ENCODE measurements around the gene HIVEP3. TPM values are rescaled to one million over a fixed set of nuclear protein-coding genes. Genes with fewer than 3 reads are reported as not detected.

HIVEP3 gene
- total RNA-seq, 2 donors from 2014 or later: 4.7 to 5.8 TPM

DNA sequence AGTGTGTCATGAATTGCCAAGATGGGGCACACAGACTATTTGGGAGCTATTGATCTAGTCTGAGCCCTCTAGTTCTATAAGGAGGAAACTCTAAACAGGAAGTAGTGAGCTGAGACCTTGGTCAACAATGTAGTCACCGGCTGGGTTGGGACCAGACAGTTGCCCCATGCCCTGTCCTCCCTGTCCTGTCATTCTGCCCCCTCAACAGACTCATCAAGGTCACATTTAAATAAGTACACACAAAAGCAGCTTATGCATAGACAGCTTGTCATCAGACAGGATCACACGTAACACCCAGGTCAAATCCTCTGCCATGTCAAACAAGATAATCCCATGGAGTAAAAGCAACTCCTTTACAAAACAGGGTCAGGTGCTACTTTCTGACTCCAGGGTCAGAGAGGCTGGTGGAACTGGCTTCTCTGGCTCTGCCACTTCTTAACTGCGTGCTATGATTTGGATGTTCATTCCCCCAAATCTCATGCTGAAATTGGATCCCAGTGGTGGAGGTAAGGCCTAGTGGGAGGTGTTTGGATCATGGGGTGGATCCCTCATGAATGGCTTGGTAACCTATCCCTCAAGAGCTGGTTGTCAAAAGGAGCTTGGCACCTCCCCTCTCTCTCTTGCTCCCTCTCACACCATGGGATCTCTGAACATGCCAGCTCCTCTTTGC lies 128.9 kb downstream of the HIVEP3 start:
- TF ChIP-seq, protein P1, sequence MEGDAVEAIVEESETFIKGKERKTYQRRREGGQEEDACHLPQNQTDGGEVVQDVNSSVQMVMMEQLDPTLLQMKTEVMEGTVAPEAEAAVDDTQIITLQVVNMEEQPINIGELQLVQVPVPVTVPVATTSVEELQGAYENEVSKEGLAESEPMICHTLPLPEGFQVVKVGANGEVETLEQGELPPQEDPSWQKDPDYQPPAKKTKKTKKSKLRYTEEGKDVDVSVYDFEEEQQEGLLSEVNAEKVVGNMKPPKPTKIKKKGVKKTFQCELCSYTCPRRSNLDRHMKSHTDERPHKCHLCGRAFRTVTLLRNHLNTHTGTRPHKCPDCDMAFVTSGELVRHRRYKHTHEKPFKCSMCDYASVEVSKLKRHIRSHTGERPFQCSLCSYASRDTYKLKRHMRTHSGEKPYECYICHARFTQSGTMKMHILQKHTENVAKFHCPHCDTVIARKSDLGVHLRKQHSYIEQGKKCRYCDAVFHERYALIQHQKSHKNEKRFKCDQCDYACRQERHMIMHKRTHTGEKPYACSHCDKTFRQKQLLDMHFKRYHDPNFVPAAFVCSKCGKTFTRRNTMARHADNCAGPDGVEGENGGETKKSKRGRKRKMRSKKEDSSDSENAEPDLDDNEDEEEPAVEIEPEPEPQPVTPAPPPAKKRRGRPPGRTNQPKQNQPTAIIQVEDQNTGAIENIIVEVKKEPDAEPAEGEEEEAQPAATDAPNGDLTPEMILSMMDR (IDR thresholded peaks at IDR 0.05): no peak
- Histone ChIP-seq H3K4me1 (no peaks in the 10 kb centered on the region), H3K27me3 (no peaks in the 10 kb centered on the region), H3K4me3 (no peak overlapping the region), H3K36me3 (no peaks in the 10 kb centered on the region), H3K27ac (no peak overlapping the region), H3K9me3 (no peaks in the 10 kb centered on the region)
- no peak for DNase-seq (ENCODE audit: low spot score)

DNA sequence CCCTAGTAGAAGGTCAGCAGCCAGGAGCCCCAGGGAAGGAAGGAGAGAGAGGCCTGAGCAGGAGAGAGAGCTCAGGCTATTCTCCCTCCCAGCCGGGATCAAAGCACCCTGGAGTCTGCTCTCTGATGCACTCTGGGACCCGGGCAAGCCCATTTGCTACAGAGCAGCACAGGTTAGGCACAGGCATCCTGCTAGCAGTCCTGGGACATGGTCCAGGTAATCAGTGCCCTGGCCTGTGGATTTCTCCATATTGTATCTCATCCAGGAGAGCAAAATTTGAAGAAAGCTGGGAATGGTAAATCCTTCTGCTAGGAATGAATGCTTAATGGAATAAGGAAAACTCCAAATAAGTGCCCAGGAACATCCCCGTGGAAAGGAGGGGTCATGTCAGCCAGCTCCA lies 130.3 kb downstream of the HIVEP3 start:
- no peak for DNase-seq (ENCODE audit: low spot score)
- no peaks in the 10 kb centered on the region for H3K36me3 ChIP-seq
- TF ChIP-seq, protein P1 (IDR thresholded peaks at IDR 0.05): no peak

DNA sequence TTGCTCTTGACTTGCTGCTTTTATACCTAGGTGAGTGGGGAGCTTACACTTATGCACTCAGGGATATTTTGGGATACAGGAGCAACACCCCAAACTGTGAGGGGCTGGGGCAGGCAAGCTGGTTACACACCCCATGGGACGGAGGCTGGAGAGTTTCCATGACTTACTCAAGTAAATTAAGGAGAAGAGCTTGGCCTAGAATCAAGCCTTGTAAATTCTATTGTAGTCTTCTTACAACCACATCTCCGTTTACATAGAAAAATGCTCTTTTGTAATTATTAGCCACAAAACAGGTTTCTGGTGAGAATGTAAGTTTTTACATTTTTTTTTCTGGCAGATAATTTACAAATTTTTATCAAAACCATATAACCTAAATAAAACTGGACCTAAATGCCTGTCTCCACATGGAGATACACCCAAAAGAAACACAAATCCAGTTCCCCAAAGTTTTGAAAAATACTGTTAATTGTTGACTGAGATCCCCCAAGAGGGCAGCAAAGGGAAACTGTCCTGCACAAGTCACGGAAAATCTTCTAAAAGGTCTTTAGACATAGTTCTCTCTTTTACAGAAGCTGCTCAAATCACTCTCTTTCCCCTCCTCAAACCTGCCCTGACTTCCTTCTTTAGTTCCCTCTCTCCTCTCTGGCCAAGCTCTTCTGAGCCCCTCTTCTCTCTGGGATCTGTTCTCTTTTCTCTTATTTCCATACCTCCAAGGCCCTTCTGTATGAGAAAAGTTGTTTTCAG lies 134.0 kb downstream of the HIVEP3 start:
- TF ChIP-seq, protein P1 (IDR thresholded peaks at IDR 0.05): no peak
- Histone ChIP-seq H3K9me3 (no peaks in the 10 kb centered on the region), H3K27me3 (no peaks in the 10 kb centered on the region), H3K4me1 (no peaks in the 10 kb centered on the region), H3K27ac (no peak overlapping the region), H3K36me3 (no peaks in the 10 kb centered on the region), H3K4me3 (no peak overlapping the region)
- DNase-seq (ENCODE audit: low spot score): no peak

More for the DNA sequence above, 130.3 kb downstream of the HIVEP3 start:
- Histone ChIP-seq H3K9me3 (no peaks in the 10 kb centered on the region), H3K4me3 (no peak overlapping the region), H3K4me1 (no peaks in the 10 kb centered on the region), H3K27ac (no peak overlapping the region), H3K27me3 (no peaks in the 10 kb centered on the region)

DNA sequence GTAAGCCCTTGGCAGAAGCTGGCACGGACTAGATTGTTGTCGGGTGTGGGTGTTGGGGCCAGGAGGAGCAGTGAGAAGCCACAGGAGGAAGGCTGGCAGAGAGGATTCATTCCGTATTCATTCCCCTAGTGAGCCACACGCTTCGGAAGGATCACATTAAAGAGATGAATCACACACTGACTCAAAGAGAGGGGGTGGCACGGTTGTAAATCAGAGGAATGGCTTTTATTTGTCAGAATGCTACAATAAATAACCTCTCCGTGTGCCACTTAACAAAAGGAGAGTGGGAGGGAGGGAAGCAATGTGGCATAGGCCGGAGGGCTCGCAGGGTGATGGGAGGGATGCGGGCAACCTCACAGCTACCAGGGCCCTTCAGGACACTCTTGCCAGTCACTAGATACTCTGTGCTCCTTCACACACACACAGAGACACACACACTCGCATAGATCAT lies 135.5 kb downstream of the HIVEP3 start:
- TF ChIP-seq, protein P1 (IDR thresholded peaks at IDR 0.05): no peak
- Histone ChIP-seq H3K27ac (no peak overlapping the region), H3K4me3 (no peak overlapping the region), H3K36me3 (no peaks in the 10 kb centered on the region), H3K9me3 (no peaks in the 10 kb centered on the region), H3K4me1 (no peaks in the 10 kb centered on the region), H3K27me3 (no peaks in the 10 kb centered on the region)
- no peak for DNase-seq (ENCODE audit: low spot score)

DNA sequence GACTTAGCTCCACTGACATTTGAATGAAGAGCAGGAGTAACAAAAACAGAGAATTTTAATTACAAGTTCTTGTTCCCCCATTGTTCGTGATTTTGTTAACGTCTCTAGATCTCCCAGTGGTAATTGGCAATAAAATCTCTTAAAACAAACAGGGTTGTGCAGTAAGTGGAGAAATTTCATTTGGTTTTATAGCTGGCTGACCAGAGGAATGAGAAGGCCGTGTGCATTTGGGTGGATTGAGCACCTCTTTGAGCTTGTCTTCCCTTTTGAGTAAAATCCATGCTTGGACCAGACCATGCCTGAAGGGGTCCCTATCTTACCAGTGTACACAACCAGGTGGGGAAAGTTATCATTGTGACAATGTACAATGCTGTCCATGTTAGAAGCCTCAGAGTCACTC lies 137.8 kb downstream of the HIVEP3 start:
- H3K4me3 ChIP-seq: no peak overlapping the region
- no peak for DNase-seq (ENCODE audit: low spot score)
- H3K4me1 ChIP-seq: peaks cover 0 to 6% of the 10 kb centered on the region in 2 donors
- H3K9me3 ChIP-seq: no peaks in the 10 kb centered on the region
- no peak overlapping the region for H3K27ac ChIP-seq
- no peaks in the 10 kb centered on the region for H3K36me3 ChIP-seq
- H3K27me3 ChIP-seq: no peaks in the 10 kb centered on the region
- TF ChIP-seq, protein P1 (IDR thresholded peaks at IDR 0.05): no peak

Measured in right atrium auricular region (tissue), 2 donors.